GM18505 (cell line): ENCODE measurements around the gene FMR1NB.

ENCODE experiments used
- ATAC-seq: cut with Tn5 transposase; IDR thresholded peaks from one replicate; pipeline ENCODE4 v1.9.1; 2021; ENCODE audit not compliant: unreplicated experiment
- POLR2A ChIP-seq: IDR thresholded peaks from 4 replicates; pipeline ENCODE4 v1.6.1; 2011; ENCODE audit warnings: borderline replicate concordance; ENCODE audit not compliant: insufficient read depth, insufficient read length; ENCODE audit errors: extremely low read depth

FMR1NB gene

GRCh38 chrX:148035380-148035779 is 54.2 kb downstream of the FMR1NB start:
- ATAC-seq: no peak
- TF ChIP-seq POLR2A: no peak

GRCh38 chrX:148037020-148037419 is 55.9 kb downstream of the FMR1NB start:
- TF ChIP-seq POLR2A: no peak
- no peak for ATAC-seq

- no peak for TF ChIP-seq POLR2A
- no peak for ATAC-seq
Observed at GRCh38 chrX:148043271-148043855, 62.2 kb downstream of the FMR1NB start.

DNA sequence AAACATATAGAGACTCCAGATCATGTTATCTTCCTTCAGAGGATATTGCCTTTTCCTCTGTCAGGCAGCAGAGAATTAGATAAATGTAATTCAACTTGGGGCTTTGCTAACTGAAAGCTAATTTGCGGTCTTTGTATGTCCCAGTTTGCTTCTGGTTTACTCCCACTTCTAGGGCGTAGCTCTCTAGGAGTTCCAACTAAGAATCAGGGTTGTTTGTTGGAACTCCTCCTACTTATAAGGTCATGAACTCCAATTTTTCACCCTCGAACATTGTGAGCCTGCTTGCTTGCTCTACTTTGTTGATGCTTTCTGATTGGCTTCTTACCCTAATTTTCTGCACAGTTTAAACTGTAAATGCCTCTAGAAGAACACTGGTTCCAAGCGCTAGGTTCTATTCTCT is 66.1 kb downstream of the FMR1NB start:
- TF ChIP-seq POLR2A: no peak
- no peak for ATAC-seq

DNA sequence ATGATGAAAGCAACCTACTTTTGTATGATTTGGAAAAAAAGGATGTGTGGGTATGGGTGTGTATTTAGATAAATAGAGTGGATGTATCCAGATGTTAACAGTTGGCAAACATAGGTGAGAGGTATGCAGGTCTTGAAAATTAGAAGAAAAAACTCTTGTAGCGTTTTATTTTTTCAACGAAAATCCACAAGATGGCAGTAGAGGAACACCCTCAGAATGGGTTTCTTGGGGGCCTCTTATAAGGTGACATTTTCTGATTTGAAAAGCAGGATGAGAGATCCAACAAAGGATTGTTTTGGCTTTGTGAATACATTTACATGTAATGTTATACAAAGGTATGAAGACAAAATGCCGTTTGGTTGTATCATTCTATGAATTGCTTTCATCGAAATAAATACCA is 68.3 kb downstream of the FMR1NB start:
- no peak for TF ChIP-seq POLR2A
- ATAC-seq: no peak

GRCh38 chrX:148051973-148052372 is 70.8 kb downstream of the FMR1NB start:
- no peak for TF ChIP-seq POLR2A
- ATAC-seq: no peak

- ATAC-seq: no peak
- TF ChIP-seq POLR2A: no peak
Observed at GRCh38 chrX:148067285-148067684, 86.1 kb downstream of the FMR1NB start.

DNA sequence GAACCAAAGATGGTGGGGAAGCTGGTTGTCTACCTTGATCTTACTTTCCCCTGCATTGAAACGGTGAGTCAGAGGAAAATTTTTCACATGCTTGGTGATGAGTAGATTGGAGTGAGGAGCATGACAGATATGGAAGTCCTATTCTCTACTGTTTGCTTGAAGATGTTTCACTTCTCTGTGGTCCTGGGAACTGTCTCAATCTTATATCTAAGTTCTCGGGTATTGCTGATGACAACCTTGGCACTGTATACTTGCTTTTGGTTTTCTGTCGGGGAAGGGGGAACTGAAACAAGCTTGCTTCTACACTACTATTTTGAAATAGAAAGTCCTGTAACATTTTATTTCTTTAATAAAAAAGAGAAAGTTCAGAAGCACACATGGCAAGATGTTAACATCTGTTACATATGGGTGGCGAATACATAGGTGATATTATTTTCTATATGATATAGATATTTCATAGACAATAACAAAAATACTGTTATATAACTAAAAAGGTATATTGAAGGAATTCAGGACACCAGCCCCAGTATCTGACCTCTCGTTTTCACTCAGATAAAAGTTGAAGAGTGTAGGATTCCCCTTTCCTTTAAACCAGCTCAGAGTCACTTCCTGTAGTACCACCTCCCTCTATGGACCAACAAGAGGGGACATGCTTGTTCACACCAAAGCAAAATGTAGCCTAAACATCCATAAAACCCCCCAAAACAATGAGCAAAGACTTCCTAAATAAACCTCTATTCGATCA is 88.8 kb downstream of the FMR1NB start:
- ATAC-seq: peak; percentile 99

GRCh38 chrX:148070504-148070877 is 89.4 kb downstream of the FMR1NB start:
- TF ChIP-seq POLR2A: no peak

More for the DNA sequence above, 88.8 kb downstream of the FMR1NB start:
- TF ChIP-seq POLR2A: no peak

More at GRCh38 chrX:148070504-148070877, 89.4 kb downstream of the FMR1NB start:
- ATAC-seq: no peak
